Activated CD8-positive, alpha-beta T cell treated with anti-CD3 and anti-CD28 coated beads for 36 hours (primary cell): Measurements from ENCODE around the gene CD3E. TPM values are rescaled to one million over a fixed set of nuclear protein-coding genes. Genes with fewer than 3 reads are reported as not detected.
A peak's percentile ranks its signal among the peaks of the same experiment; 100 is the strongest.

Experiments
- ATAC-seq: fragments of 200-7000 bp; cut with Tn5 transposase; one replicate; pipeline ENCODE4 v1.10.0; 2021; ENCODE audit warnings: mild to moderate bottlenecking, moderate library complexity
- CTCF ChIA-PET: fragments of 350-600 bp; sonication (Branson Sonifier 250); formaldehyde crosslinking; loops from one replicate; lab custom pipeline; 2021; ENCODE audit warnings: antibody characterized with exemption; lab: Charles Lee
- POLR2A ChIA-PET: fragments of 350-600 bp; sonication (Branson Sonifier 250); formaldehyde crosslinking; loops from one replicate; lab custom pipeline; 2021; ENCODE audit warnings: antibody characterized with exemption; lab: Charles Lee
- DNase-seq: peaks from one replicate; pipeline ENCODE4 v3.0.0-alpha.2; 2020
- H3K27ac Mint-ChIP-seq: one replicate; pipeline ENCODE4 v1.8.0; 2021; ENCODE audit warnings: mild to moderate bottlenecking, mixed read lengths
- H3K27me3 Mint-ChIP-seq: one replicate; pipeline ENCODE4 v1.8.0; 2021; ENCODE audit warnings: mixed read lengths
- H3K36me3 Mint-ChIP-seq: one replicate; pipeline ENCODE4 v1.8.0; 2021; ENCODE audit warnings: low read depth, mixed read lengths
- H3K4me1 Mint-ChIP-seq: one replicate; pipeline ENCODE4 v1.8.0; 2021; ENCODE audit warnings: low read depth, mixed read lengths
- H3K4me3 Mint-ChIP-seq: one replicate; pipeline ENCODE4 v1.8.0; 2021; ENCODE audit warnings: mild to moderate bottlenecking, moderate library complexity, mixed read lengths
- H3K9me3 Mint-ChIP-seq: one replicate; pipeline ENCODE4 v1.8.0; 2021; ENCODE audit warnings: mixed read lengths
- intact Hi-C: fragments of 100-400 bp; cut with micrococcal nuclease; formaldehyde crosslinking; loops from one replicate; pipeline ENCODE4 v1.10.0; 2022
- total RNA-seq, 2 experiments: library from RNA; stranded (reverse); gene quantifications; one replicate each; pipeline ENCODE4 v1.2.3, GENCODE V29; 2021
- TF ChIP-seq, protein P1 (sequence below): fragments of 200-600 bp; IDR thresholded peaks from one replicate; pipeline ENCODE4 v1.8.0; 2022; ENCODE audit warnings: antibody characterized with exemption, mild to moderate bottlenecking

Gene CD3E
- total RNA-seq, 2 experiments from 2014 or later, result 372 to 387 TPM

- no peaks in the 10 kb centered on the region for H3K27me3 Mint-ChIP-seq
- no peak overlapping the region for H3K27ac Mint-ChIP-seq
- no peak overlapping the region for H3K4me3 Mint-ChIP-seq
- CTCF ChIA-PET, result interaction anchor here (0.9 to 1.0 kb wide), 2 partner anchors 9 to 27 kb away, joined by 3 read pairs; no protein-coding TSS in a partner anchor
- no peak for DNase-seq
- H3K36me3 Mint-ChIP-seq, result peaks cover 34% of the 10 kb centered on the region
- no peak for ATAC-seq
- intact Hi-C loops, result no loop called here
- H3K9me3 Mint-ChIP-seq, result peaks cover 3% of the 10 kb centered on the region
- POLR2A ChIA-PET, result no interaction called here
- TF ChIP-seq, protein P1, sequence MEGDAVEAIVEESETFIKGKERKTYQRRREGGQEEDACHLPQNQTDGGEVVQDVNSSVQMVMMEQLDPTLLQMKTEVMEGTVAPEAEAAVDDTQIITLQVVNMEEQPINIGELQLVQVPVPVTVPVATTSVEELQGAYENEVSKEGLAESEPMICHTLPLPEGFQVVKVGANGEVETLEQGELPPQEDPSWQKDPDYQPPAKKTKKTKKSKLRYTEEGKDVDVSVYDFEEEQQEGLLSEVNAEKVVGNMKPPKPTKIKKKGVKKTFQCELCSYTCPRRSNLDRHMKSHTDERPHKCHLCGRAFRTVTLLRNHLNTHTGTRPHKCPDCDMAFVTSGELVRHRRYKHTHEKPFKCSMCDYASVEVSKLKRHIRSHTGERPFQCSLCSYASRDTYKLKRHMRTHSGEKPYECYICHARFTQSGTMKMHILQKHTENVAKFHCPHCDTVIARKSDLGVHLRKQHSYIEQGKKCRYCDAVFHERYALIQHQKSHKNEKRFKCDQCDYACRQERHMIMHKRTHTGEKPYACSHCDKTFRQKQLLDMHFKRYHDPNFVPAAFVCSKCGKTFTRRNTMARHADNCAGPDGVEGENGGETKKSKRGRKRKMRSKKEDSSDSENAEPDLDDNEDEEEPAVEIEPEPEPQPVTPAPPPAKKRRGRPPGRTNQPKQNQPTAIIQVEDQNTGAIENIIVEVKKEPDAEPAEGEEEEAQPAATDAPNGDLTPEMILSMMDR, result no peak
- peaks cover 69% of the 10 kb centered on the region for H3K4me1 Mint-ChIP-seq
These were observed 16.0 kb downstream of the CD3E start for GRCh38 chr11:118320515-118320914.

DNA sequence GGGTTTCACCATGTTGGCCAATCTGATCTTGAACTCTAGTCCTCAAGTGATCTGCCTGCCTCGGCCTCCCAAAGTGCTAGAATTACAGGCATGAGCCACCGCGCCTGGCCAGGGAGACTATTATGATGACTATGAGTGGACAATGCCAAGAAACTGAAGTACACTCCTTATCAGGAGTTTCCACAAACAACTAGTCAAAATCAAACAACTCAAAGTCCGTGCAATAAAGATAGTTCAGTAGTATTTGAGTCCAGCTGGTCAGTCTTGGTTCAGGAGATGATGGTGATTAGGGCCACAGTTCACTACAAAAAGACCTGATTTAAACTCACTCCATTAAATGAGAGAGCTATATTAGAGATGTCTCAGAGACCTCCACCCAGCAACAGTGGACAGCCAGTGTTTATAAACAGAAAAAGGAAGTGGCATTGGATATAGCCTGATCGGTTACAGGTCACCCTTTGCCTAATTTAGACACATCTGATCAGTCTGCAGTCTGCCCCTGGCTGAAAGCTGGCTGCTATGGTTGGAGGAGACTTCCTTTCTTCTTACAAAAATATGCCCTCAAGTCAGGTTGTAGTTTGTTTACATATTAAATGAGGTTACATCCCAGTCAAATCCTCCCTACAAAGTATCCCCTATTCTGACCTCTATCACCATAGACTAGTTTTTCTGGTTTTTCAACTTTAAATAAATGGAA is 17.0 kb downstream of the CD3E start:
- Mint-ChIP-seq H3K27ac (no peak overlapping the region), H3K4me1 (peaks cover 60% of the 10 kb centered on the region), H3K36me3 (peaks cover 25% of the 10 kb centered on the region), H3K27me3 (no peaks in the 10 kb centered on the region), H3K9me3 (peaks cover 3% of the 10 kb centered on the region), H3K4me3 (no peak overlapping the region)
- intact Hi-C loops, result no loop called here
- ATAC-seq (no peak), DNase-seq (no peak)
- ChIA-PET POLR2A (no interaction called here), CTCF (interaction anchor here (1.2 to 1.9 kb wide), 2 partner anchors 10 to 12 kb away, joined by 3 to 5 read pairs; no protein-coding TSS in a partner anchor)
- TF ChIP-seq, protein P1, result no peak

DNA sequence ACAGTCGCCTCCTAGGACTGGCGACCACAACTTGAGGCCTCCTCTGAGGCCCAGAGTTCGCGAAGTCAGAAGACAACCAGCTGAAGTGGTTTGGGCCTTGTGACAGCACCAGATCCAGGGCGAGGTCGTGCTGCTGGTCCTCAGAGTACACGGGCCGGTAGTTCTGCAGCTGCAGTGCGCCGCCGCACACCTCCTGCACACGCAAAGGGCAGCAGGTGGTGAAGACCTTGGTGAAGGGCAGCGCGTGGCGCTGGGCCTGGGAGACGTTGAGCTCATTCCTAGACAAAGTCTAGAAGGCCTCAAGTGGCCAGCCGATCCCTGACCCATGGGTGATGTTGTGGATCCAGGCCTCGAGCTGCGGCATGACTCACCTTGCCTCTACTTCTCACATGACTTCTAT is 18.2 kb downstream of the CD3E start:
- ATAC-seq (no peak), DNase-seq (no peak)
- ChIA-PET CTCF (interaction anchor here (1.0 to 2.0 kb wide), 4 partner anchors 11 to 27 kb away, joined by 3 to 10 read pairs (median 4); no protein-coding TSS in a partner anchor), POLR2A (interaction anchor here (0.6 to 2.0 kb wide), 4 partner anchors 9 to 76 kb away, joined by 3 to 10 read pairs (median 4); no protein-coding TSS in a partner anchor)
- TF ChIP-seq, protein P1, result no peak
- no peaks in the 10 kb centered on the region for H3K27me3 Mint-ChIP-seq
- no peak overlapping the region for H3K27ac Mint-ChIP-seq
- H3K4me1 Mint-ChIP-seq, result peaks cover 51% of the 10 kb centered on the region
- H3K4me3 Mint-ChIP-seq, result no peak overlapping the region
- intact Hi-C loops, result no loop called here
- H3K36me3 Mint-ChIP-seq, result peaks cover 16% of the 10 kb centered on the region
- no peaks in the 10 kb centered on the region for H3K9me3 Mint-ChIP-seq

- peaks cover 39% of the 10 kb centered on the region for H3K4me1 Mint-ChIP-seq
- peaks cover 18% of the 10 kb centered on the region for H3K36me3 Mint-ChIP-seq
- ATAC-seq (no peak), DNase-seq (no peak)
- no peaks in the 10 kb centered on the region for H3K27me3 Mint-ChIP-seq
- peaks cover 2% of the 10 kb centered on the region for H3K9me3 Mint-ChIP-seq
- TF ChIP-seq, protein P1, result no peak
- no peak overlapping the region for H3K27ac Mint-ChIP-seq
- POLR2A ChIA-PET, result no interaction called here
- CTCF ChIA-PET, result no interaction called here
- intact Hi-C loops, result no loop called here
- no peak overlapping the region for H3K4me3 Mint-ChIP-seq
These were observed 20.8 kb downstream of the CD3E start for GRCh38 chr11:118325283-118325682.

DNA sequence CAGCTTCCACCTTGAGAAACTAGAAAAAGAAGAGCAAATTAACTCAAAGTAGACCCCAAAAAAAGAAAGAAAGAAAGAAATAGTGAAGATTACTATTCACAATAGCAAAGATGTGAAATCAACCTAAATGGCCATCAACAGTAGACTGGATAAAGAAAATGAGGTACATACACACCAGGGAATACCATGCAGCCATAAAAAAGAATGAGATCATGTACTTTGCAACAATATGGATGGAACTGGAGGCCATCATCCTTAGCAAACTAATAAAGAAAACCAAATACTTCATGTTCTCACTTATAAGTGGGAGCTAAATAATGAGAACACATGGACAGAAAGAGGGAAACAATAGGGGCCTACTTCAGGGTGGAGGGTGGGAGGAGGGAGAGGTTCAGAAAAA is 24.2 kb downstream of the CD3E start:
- POLR2A ChIA-PET, result interaction anchor here (0.9 kb wide), 2 partner anchors 10 to 17 kb away, joined by 3 to 5 read pairs; no protein-coding TSS in a partner anchor
- H3K36me3 Mint-ChIP-seq, result peaks cover 14% of the 10 kb centered on the region
- peaks cover 2% of the 10 kb centered on the region for H3K9me3 Mint-ChIP-seq
- DNase-seq, result no peak
- H3K4me1 Mint-ChIP-seq, result peaks cover 22% of the 10 kb centered on the region
- no peaks in the 10 kb centered on the region for H3K27me3 Mint-ChIP-seq
- intact Hi-C loops, result no loop called here
- ATAC-seq, result no peak
- TF ChIP-seq, protein P1, result no peak
- CTCF ChIA-PET, result interaction anchor here (0.8 to 1.6 kb wide), 3 partner anchors 11 to 130 kb away, joined by 3 to 4 read pairs (median 4); no protein-coding TSS in a partner anchor
- no peak overlapping the region for H3K4me3 Mint-ChIP-seq
- peak overlapping the region; percentile 10 for H3K27ac Mint-ChIP-seq
